NCI-H69 (cell line): Measurements from ENCODE around the gene PLPP4.

Source experiments
- DNase-seq: peaks from one replicate; lab custom pipeline; 2025; lab: John Stamatoyannopoulos, UW

The PLPP4 gene

GRCh38 chr10:120456143-120456625, 843 bp upstream of the PLPP4 start:
- peak; percentile 80 for DNase-seq

- DNase-seq, result peak; percentile 50
These were observed 575 bp downstream of the PLPP4 start for GRCh38 chr10:120457431-120458172.

DNA sequence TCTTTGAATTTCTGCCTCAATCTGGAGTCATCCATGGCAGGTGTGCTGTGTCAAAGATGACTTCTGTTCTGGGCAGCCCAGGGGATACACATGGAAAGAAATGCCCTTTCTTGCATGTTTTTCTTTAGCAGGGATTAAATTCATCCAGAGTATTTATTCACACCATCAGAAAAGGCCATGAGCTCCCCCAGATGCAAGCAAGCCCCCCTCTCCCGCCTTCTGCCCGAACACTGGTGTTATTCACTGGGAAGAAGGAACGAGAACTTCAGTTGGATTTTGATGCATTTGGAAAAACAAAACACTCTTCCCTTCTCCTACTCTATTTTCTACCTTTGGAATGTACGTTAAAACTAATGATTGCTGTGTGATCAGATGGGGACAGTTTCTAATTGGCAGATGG, 1.4 kb downstream of the PLPP4 start:
- no peak for DNase-seq

DNA sequence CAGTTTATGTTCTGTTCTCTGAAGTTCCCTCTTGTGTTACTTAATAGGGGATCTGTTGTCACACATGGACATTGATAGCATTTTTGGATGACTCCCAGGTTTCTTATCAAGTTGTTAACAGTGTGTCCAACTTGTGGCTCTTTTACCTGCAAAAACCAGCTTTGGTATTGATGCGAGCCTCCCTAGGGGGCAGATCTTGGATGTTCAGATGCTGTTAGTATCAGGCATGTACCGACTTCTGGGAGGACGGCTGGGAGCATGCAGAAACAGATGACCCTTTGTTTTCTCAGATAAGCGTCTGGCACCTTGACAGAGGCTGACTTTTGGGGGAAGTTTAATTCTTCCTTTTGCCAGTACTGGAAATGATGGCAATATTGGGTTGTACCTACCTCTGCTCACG, 2.2 kb downstream of the PLPP4 start:
- peak; percentile 37 for DNase-seq

DNA sequence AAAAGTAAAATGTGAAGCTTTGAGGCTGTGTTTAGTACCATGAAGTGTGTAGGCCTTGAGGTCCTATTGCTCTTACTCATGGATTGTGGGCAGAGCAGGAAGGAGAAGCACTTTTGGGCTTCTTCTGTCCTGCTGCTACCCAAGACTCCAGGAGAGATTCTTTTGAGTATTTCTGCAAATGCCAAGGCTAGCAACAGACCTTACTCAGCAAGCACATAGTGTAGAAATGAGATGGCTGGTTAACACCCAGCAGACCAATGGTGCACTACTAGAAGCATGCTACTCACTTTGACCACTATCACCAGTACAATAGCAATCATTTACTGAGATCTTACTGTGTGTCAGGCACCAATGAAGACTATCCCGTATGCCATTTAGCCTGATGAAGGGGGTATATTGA, 3.2 kb downstream of the PLPP4 start:
- DNase-seq, result no peak

DNA sequence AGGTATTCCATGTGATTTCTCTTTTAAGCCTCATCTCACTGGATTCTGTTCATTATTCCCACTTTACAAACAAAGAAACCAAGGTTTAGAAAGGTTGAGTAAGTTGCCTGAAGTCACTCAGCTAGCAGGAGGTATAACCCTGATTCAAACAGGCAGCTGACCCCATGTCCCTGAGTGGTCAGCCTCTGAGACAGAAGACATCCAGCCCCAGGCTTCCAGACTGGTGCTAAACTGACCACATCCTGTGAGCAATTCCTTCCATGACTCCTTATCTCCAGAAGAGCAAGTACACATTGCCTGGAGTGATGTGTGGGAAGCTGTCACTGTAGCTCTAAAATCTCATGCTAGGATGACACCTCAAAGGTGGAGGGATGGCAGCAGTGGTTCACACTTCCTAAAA, 3.7 kb downstream of the PLPP4 start:
- no peak for DNase-seq

DNA sequence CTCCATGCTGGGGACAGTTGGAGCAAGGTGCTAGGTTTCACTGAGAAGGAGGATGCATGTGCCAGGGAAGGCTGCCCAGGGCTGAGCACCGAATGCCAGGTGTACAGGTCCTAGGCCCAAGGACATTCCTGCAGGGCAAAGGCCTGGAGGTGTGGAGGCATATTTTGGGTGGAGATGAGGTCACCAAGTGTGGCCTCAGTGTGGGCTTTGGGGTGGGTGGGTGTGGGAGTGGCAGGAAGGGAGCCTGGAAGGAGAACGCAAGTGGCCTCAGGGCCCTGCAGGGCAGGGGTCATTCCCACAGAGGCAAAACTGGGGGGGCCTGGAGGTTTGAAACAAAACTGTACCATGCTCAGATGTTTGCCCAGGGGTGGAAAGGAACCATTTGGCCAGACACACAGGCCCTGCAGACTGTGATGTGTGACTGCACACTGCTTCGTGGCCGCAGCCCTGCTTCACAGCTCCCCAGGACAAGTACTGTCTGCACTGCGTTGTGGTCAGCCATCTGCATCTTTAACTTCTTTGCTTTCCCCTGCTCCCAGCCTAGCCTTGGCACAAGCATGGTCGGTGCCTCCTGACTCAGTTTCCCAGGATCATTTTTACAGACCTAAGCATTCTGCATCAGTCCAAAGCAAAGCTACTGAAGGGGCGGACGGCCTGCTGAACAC, 5.1 kb downstream of the PLPP4 start:
- no peak for DNase-seq

GRCh38 chr10:120465138-120465537, 8.1 kb downstream of the PLPP4 start:
- peak; percentile 41 for DNase-seq

DNA sequence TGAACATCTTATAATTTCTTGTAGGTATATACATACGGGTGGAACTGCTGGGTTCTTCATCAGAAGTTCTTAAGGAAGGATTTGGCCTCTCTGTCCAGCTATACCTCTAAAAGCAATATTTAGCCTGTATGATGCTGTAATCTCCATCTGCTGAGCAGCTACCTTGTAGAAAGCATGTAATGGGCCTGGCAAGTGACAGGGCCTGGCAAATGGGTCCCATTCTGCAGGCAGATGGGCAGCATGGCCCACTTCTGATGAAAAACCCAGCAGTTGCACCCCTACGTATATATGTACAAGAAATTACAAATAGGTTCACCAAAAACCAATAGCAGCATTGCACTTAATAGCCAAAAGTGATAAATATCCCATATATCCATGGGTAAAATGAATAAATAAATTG, 9.0 kb downstream of the PLPP4 start:
- no peak for DNase-seq

DNA sequence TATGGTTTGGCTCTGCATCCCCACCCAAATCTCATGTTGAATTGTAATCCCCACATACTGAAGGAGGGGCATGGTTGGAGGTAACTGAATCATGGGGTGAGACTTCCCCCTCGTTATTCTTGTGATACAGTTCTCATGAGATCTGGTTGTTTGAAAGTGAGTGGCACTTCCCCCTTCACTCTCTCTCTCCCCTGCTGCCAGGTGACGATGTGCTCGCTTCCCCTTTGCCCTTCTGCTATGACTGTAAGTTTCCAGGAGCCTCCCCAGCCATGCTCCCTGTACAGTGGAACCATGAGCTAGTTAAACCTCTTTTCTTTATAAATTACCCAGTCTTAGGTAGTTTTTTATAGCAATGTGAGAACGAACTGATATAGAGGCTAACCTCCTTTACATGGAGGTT, 16.6 kb downstream of the PLPP4 start:
- no peak for DNase-seq

DNA sequence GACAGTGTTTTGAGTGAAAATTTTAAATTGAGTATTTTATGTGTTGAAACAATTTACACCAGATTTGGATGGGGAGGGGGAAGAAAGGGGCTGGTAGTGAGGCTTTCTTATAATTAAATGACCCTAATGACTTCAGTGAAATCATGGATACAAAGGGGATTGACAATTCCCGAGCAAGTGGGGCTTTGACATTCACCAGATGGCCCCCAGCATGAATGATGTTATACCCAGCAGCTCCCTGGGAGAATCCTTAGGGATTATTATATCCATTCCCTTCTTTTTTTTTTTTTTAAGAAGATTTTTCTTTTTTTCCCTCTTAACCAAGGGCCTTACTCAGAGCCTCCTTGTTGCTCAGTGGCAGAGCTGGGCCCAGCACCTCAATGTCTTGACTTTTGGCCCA, 17.9 kb downstream of the PLPP4 start:
- no peak for DNase-seq

DNA sequence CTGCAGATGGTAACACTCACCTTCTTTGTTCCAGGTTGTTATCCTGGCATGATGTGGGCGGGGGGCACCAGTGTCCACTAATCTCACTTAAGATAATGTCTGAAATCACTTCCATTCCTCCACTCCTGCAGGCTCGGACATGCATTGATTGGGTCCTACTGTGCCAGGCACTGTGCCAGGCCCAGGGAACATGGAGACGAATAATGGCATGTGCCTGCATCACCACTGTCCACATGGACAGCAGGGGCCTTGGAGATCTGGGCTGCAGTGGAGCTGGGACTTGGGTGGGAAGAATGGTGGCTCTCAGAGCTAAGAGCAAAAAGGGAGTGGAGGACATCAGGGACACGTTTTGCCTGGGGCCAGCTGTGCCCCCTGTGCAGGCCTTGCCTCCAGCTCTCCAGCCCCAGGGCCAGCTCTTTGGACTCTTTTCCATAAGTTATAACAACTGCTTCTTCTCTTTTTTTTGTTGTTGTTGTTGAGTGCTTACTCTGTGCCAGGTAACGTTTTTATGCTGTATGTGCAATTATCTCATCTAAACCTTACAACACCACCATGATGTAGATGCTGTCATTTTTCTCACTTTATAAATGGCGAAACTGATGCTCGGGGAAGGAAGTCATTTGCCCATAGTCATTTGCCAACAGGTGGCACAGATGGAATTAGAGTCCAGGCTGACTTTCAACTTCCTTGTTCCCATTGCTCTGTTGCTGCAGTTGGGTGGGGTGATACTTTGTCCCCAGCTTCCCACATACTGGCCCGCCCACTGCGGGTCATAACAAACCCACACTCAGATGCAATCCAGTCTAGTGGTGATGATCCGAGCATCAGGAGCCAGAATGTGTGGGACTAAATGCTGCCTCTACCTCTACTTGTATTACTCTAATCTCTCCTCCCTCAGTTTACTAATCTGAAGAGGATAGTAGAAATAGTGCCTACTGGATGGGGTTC, 19.1 kb downstream of the PLPP4 start:
- DNase-seq, result peak; percentile 14

- no peak for DNase-seq
These were observed 20.2 kb downstream of the PLPP4 start for GRCh38 chr10:120477021-120477742.

GRCh38 chr10:120477743-120478141, 20.7 kb downstream of the PLPP4 start:
- no peak for DNase-seq

- no peak for DNase-seq
These were observed 21.4 kb downstream of the PLPP4 start for GRCh38 chr10:120478386-120478785.

- no peak for DNase-seq
These were observed 22.5 kb downstream of the PLPP4 start for GRCh38 chr10:120479506-120479905.

GRCh38 chr10:120480065-120480600, 23.1 kb downstream of the PLPP4 start:
- peak; percentile 21 for DNase-seq

- no peak for DNase-seq
These were observed 23.8 kb downstream of the PLPP4 start for GRCh38 chr10:120480848-120481247.

GRCh38 chr10:120483006-120483405, 26.0 kb downstream of the PLPP4 start:
- DNase-seq, result no peak

DNA sequence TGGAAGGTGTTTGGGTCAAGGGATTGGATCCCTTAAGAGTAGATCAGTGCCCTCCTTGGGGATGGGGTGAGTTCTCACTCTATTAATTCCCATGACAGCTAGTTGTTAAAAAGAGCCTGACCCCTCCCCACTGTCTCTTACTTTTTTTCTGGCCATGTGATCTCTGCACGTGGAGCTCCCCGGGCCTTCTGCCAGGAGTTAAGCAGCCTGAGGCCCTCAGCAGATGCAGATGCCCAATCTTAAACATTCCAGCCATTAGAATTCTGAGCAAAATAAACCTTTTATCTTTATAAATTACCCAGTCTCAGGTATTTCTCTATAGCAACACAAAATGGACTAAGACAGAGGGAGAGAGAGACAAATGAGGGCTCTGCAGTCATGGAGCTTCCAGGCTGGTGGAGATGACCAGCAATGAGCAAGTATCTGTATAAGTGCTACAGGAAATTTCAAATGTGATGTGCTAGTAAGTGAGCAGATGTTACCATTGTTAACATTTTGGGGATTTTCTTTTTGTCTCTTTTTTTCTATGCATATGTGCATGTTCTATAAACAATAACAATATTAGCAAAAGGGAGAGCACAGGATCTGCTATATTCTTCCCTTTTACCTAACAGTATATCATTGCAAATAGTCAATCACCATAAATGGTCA, 26.7 kb downstream of the PLPP4 start:
- DNase-seq, result peak; percentile 5

DNA sequence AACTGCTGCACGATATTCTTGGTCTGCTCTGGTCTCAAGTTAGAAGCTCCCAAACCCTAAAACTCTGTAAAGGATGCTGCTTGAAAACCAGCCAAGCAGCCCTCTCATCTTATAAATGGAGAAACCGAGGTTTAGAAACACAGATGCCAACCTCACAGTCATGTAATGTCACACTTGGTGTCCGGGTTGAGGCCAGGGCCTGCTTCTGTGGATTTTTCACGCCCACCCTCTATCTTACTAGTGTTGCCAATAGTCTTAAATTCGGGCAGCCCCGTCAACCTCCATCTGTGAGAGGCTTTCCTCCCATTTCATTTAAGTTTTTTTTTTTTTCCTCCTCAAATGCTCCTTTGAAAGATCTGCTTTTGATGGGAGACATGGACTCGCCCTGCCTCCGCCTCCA, 28.9 kb downstream of the PLPP4 start:
- no peak for DNase-seq
